ENCODE data around the gene SNRPD1. TPM values are rescaled to one million over a fixed set of nuclear protein-coding genes. Genes with fewer than 3 reads are reported as not detected.
"Not testable (repeated sequence)": the region's sequence is repeated elsewhere in the genome, so short reads cannot be mapped to it uniquely, and the experiment has no call there.

SNRPD1 gene
- total and polyA plus RNA-seq, 2 experiments from 2014 or later, result 35.7 to 700 TPM

DNA sequence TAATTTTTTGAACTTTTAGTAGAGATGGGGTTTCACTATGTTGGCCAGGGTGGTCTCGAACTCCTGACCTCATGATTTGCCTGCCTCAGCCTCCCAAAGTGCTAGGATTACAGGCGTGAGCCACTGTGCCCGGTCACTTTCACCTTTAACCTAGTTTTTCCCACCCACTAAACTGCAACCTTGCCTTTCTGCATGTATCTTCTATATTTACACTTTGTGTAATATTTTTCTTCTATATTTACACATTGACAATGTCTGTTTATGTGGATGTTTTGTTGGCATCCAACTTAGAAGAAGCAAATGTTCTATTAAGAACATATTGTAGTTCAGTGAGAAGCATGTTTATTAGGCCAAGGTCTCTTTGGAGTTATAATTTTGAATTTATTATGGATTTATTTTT is 26.7 kb downstream of the SNRPD1 start (continued):
- TF ChIP-seq, protein P1, sequence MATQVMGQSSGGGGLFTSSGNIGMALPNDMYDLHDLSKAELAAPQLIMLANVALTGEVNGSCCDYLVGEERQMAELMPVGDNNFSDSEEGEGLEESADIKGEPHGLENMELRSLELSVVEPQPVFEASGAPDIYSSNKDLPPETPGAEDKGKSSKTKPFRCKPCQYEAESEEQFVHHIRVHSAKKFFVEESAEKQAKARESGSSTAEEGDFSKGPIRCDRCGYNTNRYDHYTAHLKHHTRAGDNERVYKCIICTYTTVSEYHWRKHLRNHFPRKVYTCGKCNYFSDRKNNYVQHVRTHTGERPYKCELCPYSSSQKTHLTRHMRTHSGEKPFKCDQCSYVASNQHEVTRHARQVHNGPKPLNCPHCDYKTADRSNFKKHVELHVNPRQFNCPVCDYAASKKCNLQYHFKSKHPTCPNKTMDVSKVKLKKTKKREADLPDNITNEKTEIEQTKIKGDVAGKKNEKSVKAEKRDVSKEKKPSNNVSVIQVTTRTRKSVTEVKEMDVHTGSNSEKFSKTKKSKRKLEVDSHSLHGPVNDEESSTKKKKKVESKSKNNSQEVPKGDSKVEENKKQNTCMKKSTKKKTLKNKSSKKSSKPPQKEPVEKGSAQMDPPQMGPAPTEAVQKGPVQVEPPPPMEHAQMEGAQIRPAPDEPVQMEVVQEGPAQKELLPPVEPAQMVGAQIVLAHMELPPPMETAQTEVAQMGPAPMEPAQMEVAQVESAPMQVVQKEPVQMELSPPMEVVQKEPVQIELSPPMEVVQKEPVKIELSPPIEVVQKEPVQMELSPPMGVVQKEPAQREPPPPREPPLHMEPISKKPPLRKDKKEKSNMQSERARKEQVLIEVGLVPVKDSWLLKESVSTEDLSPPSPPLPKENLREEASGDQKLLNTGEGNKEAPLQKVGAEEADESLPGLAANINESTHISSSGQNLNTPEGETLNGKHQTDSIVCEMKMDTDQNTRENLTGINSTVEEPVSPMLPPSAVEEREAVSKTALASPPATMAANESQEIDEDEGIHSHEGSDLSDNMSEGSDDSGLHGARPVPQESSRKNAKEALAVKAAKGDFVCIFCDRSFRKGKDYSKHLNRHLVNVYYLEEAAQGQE (IDR thresholded peaks at IDR 0.05; ENCODE audit: unreplicated experiment), result no peak
- TF ChIP-seq POLR2AphosphoS5 (IDR thresholded peaks at IDR 0.05; ENCODE audit: low read depth) (no peak), EZH2phosphoT487 (IDR thresholded peaks at IDR 0.05; ENCODE audit: unreplicated experiment) (no peak), EZH2 (IDR thresholded peaks at IDR 0.05; ENCODE audit: low read depth, unreplicated experiment) (no peak)
- TF ChIP-seq, protein P2, sequence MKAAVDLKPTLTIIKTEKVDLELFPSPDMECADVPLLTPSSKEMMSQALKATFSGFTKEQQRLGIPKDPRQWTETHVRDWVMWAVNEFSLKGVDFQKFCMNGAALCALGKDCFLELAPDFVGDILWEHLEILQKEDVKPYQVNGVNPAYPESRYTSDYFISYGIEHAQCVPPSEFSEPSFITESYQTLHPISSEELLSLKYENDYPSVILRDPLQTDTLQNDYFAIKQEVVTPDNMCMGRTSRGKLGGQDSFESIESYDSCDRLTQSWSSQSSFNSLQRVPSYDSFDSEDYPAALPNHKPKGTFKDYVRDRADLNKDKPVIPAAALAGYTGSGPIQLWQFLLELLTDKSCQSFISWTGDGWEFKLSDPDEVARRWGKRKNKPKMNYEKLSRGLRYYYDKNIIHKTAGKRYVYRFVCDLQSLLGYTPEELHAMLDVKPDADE (IDR thresholded peaks at IDR 0.05), result no peak
- TF ChIP-seq, protein P3, sequence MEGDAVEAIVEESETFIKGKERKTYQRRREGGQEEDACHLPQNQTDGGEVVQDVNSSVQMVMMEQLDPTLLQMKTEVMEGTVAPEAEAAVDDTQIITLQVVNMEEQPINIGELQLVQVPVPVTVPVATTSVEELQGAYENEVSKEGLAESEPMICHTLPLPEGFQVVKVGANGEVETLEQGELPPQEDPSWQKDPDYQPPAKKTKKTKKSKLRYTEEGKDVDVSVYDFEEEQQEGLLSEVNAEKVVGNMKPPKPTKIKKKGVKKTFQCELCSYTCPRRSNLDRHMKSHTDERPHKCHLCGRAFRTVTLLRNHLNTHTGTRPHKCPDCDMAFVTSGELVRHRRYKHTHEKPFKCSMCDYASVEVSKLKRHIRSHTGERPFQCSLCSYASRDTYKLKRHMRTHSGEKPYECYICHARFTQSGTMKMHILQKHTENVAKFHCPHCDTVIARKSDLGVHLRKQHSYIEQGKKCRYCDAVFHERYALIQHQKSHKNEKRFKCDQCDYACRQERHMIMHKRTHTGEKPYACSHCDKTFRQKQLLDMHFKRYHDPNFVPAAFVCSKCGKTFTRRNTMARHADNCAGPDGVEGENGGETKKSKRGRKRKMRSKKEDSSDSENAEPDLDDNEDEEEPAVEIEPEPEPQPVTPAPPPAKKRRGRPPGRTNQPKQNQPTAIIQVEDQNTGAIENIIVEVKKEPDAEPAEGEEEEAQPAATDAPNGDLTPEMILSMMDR (conservative IDR thresholded peaks at IDR 0.05; ENCODE audit: low read depth in 2 of 2), result no peak

DNA sequence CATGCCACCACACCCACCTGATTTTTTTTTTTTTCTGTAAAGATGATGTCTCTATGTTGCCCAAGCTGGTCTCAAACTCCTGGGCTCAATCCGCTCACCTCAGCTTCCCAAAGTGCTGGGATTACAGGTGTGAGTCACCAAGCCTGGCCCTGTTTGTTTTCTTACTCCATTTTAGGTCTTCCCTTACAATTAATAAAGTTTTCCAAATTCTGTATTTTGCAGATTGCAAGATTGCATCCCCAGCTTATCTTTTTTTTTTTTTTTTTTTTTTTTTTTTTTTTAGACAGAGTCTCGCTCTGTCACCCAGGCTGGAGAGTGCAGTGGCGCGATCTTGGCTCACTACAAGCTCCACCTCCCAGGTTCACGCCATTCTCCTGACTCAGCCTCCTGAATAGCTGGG is 28.3 kb downstream of the SNRPD1 start:
- not testable (repeated sequence) for DNase-seq (ENCODE audit: low spot score); H3K27ac Mint-ChIP-seq; H3K27me3 Mint-ChIP-seq (ENCODE audit: insufficient read depth, low read depth, poor library complexity); H3K27ac ChIP-seq (ENCODE audit: low read depth); H3K4me1 Mint-ChIP-seq; H3K36me3 ChIP-seq (ENCODE audit: insufficient read depth); H3K27me3 ChIP-seq (ENCODE audit: insufficient read depth); H3K9me3 Mint-ChIP-seq; H2AFZ ChIP-seq; H3K4me3 Mint-ChIP-seq; H4K20me1 ChIP-seq (replicated peaks; ENCODE audit: insufficient read depth); H3K4me1 ChIP-seq (ENCODE audit: insufficient read depth); ATAC-seq; H3F3A ChIP-seq (replicated peaks; ENCODE audit: low read depth); H3K79me2 ChIP-seq (replicated peaks; ENCODE audit: insufficient read depth); H3K4me2 ChIP-seq; H3K9me2 ChIP-seq (ENCODE audit: insufficient read depth); H3K4me3 ChIP-seq
- peaks cover 14% of the 10 kb centered on the region for H3K36me3 Mint-ChIP-seq (ENCODE audit: low read depth)

DNA sequence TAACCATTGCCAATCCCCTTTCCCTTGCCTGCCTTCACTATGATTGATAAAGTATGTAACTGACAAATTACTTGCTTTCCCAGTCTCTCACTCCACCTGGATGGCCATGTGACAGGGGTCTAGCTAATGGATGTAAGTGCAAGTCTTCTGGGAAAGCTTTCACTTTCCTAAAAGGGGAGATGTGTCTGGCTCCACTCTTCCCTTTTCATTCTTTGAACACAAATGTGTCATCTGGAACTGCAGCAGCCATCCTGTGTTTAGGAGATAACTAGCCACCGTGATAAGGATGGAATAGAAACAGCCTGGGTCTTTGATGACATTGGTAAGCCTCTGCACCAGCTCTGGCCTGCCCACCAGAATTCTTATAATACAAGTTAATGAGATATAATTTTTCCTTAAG is 38.2 kb downstream of the SNRPD1 start:
- Histone ChIP-seq H4K20me1 (replicated peaks; ENCODE audit: insufficient read depth) (no peaks in the 10 kb centered on the region), H3K27me3 (ENCODE audit: insufficient read depth) (no peaks in the 10 kb centered on the region), H3K4me1 (ENCODE audit: insufficient read depth) (no peaks in the 10 kb centered on the region), H2AFZ (no peak overlapping the region), H3K9me2 (ENCODE audit: insufficient read depth) (no peaks in the 10 kb centered on the region), H3K4me3 (no peak overlapping the region), H3K4me2 (no peak overlapping the region), H3K27ac (ENCODE audit: low read depth) (no peak overlapping the region), H3F3A (replicated peaks; ENCODE audit: low read depth) (no peaks in the 10 kb centered on the region), H3K36me3 (ENCODE audit: insufficient read depth) (no peaks in the 10 kb centered on the region), H3K79me2 (replicated peaks; ENCODE audit: insufficient read depth) (no peaks in the 10 kb centered on the region)
- no peak overlapping the region for H3K27ac Mint-ChIP-seq
- no peak for ATAC-seq
- no peaks in the 10 kb centered on the region for H3K4me1 Mint-ChIP-seq
- no peaks in the 10 kb centered on the region; the same call in 2 of the 3 replicates for H3K9me3 Mint-ChIP-seq
- H3K4me3 Mint-ChIP-seq, result no peak overlapping the region
- DNase-seq (ENCODE audit: low spot score), result no peak
- H3K27me3 Mint-ChIP-seq (ENCODE audit: insufficient read depth, low read depth, poor library complexity), result no peaks in the 10 kb centered on the region
- H3K36me3 Mint-ChIP-seq (ENCODE audit: low read depth), result peaks cover 5% of the 10 kb centered on the region; the same call in 2 of the 3 replicates
- TF ChIP-seq JUNB (IDR thresholded peaks at IDR 0.05; ENCODE audit: unreplicated experiment) (no peak), EZH2phosphoT487 (IDR thresholded peaks at IDR 0.05; ENCODE audit: unreplicated experiment) (no peak), POLR2AphosphoS5 (IDR thresholded peaks at IDR 0.05; ENCODE audit: low read depth) (no peak), ZNF331 (CRISPR knock-in tag; IDR thresholded peaks at IDR 0.05; ENCODE audit: low read depth) (no peak), NANOG (IDR thresholded peaks at IDR 0.05; ENCODE audit: borderline replicate concordance) (no peak), CREB1 (CRISPR knock-in tag; IDR thresholded peaks at IDR 0.05; ENCODE audit: low read depth) (no peak), ZNF114 (CRISPR knock-in tag; IDR thresholded peaks at IDR 0.05) (no peak)

All from GM23338 (cell line).